ENCODE data around the gene TMEM179. TPM values are rescaled to one million over a fixed set of nuclear protein-coding genes. Genes with fewer than 3 reads are reported as not detected.

The TMEM179 gene
- total RNA-seq, 1 donor from 2014 or later, result 20.2 TPM

DNA sequence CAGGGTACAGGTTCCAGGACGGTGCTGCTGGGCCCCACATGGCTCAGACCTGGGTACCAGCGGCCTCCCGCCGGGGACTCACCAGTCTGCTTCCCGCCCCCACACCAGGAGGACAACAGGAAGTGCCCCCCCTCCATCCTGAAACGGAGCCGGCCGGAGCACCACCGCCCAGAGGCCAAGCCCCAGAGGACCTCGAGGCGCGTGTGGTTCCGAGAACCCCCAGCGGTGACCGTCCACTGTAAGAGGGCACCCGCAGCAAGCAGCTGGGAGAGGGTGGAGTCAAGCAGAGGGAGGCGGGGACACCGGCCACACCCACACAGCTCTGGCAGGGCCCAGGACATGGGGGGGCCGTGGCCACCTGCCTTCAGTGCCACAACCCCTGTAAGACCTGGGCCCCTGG, 16.9 kb downstream of the TMEM179 start:
- Mint-ChIP-seq H3K27ac (ENCODE audit: unreplicated experiment) (no peak overlapping the region), H3K4me1 (peaks cover 16% of the 10 kb centered on the region), H3K36me3 (ENCODE audit: low read depth) (no peaks in the 10 kb centered on the region), H3K4me3 (no peak overlapping the region), H3K9me3 (no peaks in the 10 kb centered on the region), H3K27me3 (ENCODE audit: low read depth) (peaks cover 3% of the 10 kb centered on the region)
- TF ChIP-seq, protein P1, sequence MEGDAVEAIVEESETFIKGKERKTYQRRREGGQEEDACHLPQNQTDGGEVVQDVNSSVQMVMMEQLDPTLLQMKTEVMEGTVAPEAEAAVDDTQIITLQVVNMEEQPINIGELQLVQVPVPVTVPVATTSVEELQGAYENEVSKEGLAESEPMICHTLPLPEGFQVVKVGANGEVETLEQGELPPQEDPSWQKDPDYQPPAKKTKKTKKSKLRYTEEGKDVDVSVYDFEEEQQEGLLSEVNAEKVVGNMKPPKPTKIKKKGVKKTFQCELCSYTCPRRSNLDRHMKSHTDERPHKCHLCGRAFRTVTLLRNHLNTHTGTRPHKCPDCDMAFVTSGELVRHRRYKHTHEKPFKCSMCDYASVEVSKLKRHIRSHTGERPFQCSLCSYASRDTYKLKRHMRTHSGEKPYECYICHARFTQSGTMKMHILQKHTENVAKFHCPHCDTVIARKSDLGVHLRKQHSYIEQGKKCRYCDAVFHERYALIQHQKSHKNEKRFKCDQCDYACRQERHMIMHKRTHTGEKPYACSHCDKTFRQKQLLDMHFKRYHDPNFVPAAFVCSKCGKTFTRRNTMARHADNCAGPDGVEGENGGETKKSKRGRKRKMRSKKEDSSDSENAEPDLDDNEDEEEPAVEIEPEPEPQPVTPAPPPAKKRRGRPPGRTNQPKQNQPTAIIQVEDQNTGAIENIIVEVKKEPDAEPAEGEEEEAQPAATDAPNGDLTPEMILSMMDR (conservative IDR thresholded peaks at IDR 0.05), result no peak
- no peak for DNase-seq (ENCODE audit: low read depth, low spot score)

DNA sequence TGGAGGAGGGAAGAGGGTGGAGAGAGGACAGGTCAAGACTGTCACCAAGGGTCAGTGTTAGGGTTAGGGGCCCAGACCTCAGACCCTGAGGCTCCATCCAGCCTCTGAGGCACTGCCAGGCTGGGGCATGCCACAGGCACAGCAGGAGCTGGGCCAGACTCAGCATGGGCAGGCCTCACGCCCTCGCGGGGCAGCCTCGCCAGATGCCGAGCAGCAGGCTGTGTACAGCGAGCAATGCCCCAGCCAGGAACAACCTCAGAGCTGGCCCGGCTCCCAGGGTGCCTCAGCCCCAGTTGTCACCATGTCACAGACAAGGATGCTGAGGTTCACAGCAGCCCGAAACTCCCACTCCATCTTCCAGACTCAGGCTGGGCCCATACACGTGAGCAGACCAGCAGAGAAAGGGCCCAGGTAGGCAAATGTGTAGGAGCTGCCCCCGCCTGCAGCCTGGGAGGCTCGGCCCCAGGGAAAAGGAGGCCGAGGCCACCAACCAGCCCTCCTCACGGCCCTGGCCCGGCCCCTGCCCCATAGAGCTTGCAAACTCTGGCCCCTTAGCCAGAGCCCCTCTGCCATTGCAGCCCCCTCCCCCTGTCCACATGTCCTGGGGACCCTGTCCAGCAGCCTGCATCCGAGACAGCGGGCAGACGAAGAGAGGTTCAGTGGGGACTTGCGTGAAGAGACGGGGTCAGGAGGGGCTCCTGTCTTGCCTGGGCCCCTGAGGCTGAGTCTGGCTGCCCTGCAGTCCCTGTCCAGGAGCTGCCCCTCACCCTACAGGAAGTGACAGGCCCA, 17.5 kb downstream of the TMEM179 start:
- no peak overlapping the region for H3K4me3 Mint-ChIP-seq
- H3K9me3 Mint-ChIP-seq, result no peaks in the 10 kb centered on the region
- H3K36me3 Mint-ChIP-seq (ENCODE audit: low read depth), result no peaks in the 10 kb centered on the region
- DNase-seq (ENCODE audit: low read depth, low spot score), result no peak
- H3K4me1 Mint-ChIP-seq, result peaks cover 12% of the 10 kb centered on the region
- TF ChIP-seq, protein P1 (conservative IDR thresholded peaks at IDR 0.05), result no peak
- no peaks in the 10 kb centered on the region for H3K27me3 Mint-ChIP-seq (ENCODE audit: low read depth)
- no peak overlapping the region for H3K27ac Mint-ChIP-seq (ENCODE audit: unreplicated experiment)

DNA sequence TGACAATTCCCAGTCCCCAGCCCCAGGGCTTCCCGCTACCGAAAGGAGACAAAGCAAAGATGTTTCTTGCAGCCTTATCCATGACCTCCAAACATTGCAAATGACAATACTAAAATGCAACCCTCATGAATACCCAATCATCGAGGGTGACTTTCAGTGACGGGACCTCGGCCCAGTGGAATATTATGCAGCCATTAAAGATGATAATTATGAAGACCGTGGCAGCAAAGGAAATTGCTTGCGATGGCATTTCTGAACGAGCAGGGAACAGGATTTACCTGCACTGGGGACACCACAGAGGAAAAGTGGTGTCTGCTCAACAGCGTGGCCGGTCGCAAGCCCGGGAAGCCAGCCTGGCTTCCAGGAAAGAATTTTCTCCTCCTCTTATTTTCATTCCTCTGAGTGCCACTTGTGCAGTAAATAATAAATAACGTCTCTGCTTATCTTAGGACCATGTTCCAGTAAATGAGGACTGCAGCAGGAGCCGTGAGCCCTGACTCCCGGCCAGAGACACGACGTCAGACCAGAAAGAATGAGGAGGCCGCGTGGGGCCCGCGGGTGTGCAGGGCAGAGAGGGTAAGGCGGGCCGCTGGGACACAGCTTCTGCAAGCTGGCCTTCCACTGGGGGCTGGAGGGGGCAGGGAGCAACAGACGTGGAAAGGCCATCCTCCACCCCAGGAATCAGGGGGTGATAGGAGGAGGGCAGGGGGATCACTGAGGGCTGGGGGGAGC, 18.4 kb downstream of the TMEM179 start:
- DNase-seq (ENCODE audit: low read depth, low spot score), result no peak
- Mint-ChIP-seq H3K9me3 (no peaks in the 10 kb centered on the region), H3K4me1 (peaks cover 12% of the 10 kb centered on the region), H3K27me3 (ENCODE audit: low read depth) (no peaks in the 10 kb centered on the region), H3K36me3 (ENCODE audit: low read depth) (no peaks in the 10 kb centered on the region), H3K4me3 (no peak overlapping the region), H3K27ac (ENCODE audit: unreplicated experiment) (no peak overlapping the region)
- TF ChIP-seq, protein P1 (conservative IDR thresholded peaks at IDR 0.05), result no peak

DNA sequence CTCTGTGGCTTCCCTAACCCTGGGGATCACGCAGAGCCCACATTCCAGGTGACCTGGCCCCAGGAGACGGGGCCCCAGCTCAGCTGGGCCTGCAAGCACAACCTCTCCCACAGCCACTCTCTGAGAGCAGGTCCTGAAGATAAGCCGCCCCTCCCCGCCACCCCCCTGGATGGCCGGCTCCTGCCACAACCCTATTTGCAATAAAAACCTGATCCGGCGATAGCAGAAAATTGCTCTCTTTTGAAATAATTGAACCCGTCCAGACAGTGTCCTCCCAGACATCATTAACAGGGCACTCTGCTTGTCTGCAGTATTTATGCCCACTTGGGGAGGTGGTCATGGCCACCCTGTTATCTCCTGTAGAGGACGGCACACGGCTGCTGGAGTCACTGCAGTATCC, 20.0 kb downstream of the TMEM179 start:
- Mint-ChIP-seq H3K9me3 (no peaks in the 10 kb centered on the region), H3K27ac (ENCODE audit: unreplicated experiment) (no peak overlapping the region), H3K27me3 (ENCODE audit: low read depth) (no peaks in the 10 kb centered on the region), H3K36me3 (ENCODE audit: low read depth) (no peaks in the 10 kb centered on the region), H3K4me1 (peaks cover 12% of the 10 kb centered on the region), H3K4me3 (no peak overlapping the region)
- no peak for DNase-seq (ENCODE audit: low read depth, low spot score)
- TF ChIP-seq, protein P1 (conservative IDR thresholded peaks at IDR 0.05), result no peak

DNA sequence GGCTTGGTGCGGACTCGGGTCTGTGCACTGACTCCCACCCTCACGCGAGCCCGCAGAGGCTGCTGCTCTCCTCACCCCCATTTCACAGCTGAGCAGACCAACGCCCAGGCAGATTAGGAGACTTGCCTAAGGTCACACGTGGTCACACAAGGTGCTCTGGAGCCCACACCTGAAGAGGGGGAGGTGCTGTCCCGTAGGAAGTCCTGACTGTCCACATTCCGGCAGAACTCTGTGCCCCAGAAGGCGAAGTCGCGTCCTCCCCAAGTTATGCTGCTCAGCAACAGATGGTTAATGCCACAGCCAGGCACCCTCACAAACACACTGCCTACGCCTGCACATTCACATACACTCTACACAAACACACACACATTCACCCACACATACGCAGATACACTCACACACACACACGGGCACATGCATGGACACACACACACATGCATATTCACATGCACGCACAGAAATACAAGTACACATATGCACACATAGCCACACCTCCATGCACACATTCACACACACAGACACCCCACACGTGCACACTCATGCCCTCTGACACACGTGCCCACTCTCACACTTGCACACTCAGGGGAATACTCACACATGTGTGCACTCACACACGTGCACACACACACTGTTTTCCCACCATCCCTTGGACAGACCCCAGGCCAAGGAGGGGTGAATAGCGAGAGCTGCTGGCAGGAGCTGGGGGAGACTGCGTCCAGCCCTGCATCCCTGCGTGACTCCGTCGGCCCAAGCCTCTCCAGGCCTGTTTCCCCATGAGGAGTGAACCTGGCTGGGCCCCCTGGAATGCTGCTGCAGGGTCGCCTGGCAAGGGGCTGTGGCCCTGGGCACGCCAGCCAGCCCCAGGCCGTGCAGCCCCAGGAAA, 20.9 kb downstream of the TMEM179 start:
- no peaks in the 10 kb centered on the region for H3K9me3 Mint-ChIP-seq
- peak overlapping the region; percentile 72 for H3K27ac Mint-ChIP-seq (ENCODE audit: unreplicated experiment)
- DNase-seq (ENCODE audit: low read depth, low spot score), result no peak
- H3K4me1 Mint-ChIP-seq, result peaks cover 12% of the 10 kb centered on the region
- H3K36me3 Mint-ChIP-seq (ENCODE audit: low read depth), result no peaks in the 10 kb centered on the region
- H3K4me3 Mint-ChIP-seq, result no peak overlapping the region
- TF ChIP-seq, protein P1 (conservative IDR thresholded peaks at IDR 0.05), result no peak
- no peaks in the 10 kb centered on the region for H3K27me3 Mint-ChIP-seq (ENCODE audit: low read depth)

All from neural crest cell (in vitro differentiated cells).